HG03460 (cell line): Measurements from ENCODE around the gene KRTAP10-1.

Source experiments
- ATAC-seq: cut with Tn5 transposase; IDR thresholded peaks from one replicate; pipeline ENCODE4 v1.9.1; 2021; ENCODE audit not compliant: unreplicated experiment

The KRTAP10-1 gene

DNA sequence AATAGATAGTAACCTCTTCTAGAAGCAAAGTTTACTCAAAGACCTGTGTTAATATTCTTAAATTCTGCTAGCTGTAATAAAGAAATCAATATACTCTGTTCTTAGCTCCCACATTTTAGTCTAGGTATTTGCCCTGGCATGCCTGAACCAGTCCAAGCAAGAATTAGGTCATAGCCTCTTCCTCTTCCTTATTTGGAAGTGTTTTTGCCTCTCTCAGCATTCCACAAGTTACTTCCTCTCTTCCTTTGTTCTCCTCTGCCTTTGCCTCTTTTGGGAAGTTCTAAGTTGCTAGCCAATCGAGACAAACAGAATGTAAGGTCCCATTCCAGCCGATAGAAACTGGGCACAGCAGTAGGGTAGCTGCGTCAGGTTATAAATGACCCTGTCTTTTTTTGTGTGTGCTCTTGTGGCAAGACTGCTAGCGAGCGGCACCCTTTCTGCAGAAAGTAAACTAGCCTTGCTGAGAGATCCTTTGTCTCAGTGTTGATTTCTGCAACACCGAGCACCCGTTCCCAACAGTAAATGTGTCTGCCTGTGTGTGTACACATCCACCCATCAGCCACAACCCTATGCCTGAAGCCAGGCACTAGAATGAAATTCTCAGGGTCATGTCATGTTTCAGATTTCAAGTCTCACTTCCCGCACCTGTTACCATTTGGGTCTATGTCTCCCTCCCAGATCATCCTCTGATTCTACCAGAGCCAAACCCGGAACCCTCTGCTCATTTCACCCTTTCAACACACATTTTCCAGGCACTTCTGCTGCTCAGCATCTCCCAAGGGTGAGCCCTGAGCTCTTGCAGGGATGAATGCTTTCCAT lies 47.2 kb downstream of the KRTAP10-1 start:
- ATAC-seq, result no peak

DNA sequence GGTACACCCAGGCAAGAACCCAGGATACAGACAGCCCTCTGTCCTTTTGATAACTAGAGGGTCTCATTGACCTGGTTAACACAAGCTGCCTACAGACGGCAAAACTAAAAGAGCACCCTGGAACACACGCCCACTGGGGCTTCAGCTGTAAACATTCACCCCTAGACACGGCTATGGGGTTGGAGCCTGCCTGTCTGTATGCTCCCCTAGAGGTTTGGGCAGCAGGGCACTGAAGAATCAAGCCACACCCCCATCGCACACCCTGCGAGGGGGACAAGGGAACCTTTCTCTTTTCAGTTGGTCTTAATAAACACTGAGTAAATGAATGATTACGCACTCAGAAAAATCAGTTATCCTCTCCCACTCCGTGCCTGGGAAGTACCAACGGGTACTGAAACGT lies 49.2 kb downstream of the KRTAP10-1 start:
- no peak for ATAC-seq

DNA sequence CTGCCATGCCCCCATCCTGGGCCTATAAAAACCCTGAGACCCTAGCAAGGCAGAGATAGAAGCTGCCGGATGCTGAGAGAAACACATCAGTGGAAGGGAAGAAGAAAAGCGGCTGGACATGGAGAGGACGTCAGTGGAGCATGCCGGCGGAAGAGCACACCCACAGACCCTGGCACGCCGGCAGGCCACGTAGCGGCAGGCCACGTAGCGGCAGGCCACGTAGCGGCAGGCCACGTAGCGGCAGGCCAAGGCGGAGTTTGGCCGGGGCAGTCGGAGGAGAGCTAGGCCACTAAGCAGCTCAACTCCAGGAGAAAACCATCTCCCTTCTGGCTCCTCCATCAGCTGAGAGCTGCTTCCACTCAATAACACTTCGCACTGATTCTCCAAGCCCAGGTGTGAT lies 49.6 kb downstream of the KRTAP10-1 start:
- no peak for ATAC-seq

DNA sequence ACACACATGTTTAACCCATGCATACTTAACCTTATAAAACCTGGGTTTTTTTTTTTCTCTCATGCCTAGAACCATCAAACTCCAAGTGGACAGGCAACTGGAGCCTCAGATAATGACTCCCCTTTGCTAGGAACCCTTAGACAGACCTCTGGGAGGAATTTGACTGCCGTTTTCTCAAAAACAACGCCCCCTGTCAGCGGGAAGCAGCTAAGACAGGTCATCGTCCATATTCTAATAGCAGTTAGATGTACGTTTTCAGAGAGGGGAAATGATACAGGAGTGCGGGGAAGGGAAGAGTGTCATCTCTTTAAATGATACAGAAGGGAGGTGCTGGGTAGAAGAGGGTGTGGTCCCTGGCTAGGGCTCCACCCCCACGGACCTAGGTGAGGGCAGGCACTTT lies 50.0 kb downstream of the KRTAP10-1 start:
- ATAC-seq, result no peak
